HEK293T (cell line): ENCODE results near the gene NFXL1.

ENCODE experiments used
- CTCF ChIA-PET: fragments of 350-600 bp; formaldehyde crosslinking; extraction: SDS; loops from one replicate; lab custom pipeline; 2021; ENCODE audit warnings: antibody characterized with exemption, inconsistent platforms; lab: Yijun Ruan, JAX
- POLR2A ChIA-PET: fragments of 350-600 bp; formaldehyde crosslinking; extraction: SDS; loops from one replicate; lab custom pipeline; 2020; ENCODE audit warnings: antibody characterized with exemption, inconsistent platforms; lab: Yijun Ruan, JAX
- DNase-seq: peaks from one replicate; pipeline ENCODE4 v3.0.0; 2012; ENCODE audit warnings: mixed read lengths; ENCODE audit errors: extremely low spot score
- ARNT ChIP-seq: fragments of 450-650 bp; IDR thresholded peaks from 2 replicates; pipeline ENCODE4 v1.6.1; 2017; ENCODE audit warnings: mild to moderate bottlenecking
- BHLHE40 ChIP-seq: fragments of 450-650 bp; IDR thresholded peaks from 2 replicates; pipeline ENCODE4 v1.6.1; 2016; ENCODE audit warnings: mild to moderate bottlenecking, moderate library complexity, borderline replicate concordance
- CTBP1 ChIP-seq: fragments of 450-650 bp; IDR thresholded peaks from 2 replicates; pipeline ENCODE4 v1.6.1; 2016; ENCODE audit warnings: borderline replicate concordance
- ELF4 ChIP-seq: fragments of 450-650 bp; IDR thresholded peaks from 2 replicates; pipeline ENCODE4 v1.6.1; 2017; ENCODE audit warnings: antibody characterized with exemption
- FOXA1 ChIP-seq: fragments of 450-650 bp; IDR thresholded peaks from 2 replicates; pipeline ENCODE4 v1.6.1; 2016; ENCODE audit warnings: mild to moderate bottlenecking
- FOXK2 ChIP-seq: fragments of 450-650 bp; IDR thresholded peaks from 2 replicates; pipeline ENCODE4 v1.6.1; 2016; ENCODE audit warnings: mild to moderate bottlenecking
- FOXM1 ChIP-seq: fragments of 450-650 bp; IDR thresholded peaks from 2 replicates; pipeline ENCODE4 v1.6.1; 2017; ENCODE audit warnings: mild to moderate bottlenecking, borderline replicate concordance
- HDGF ChIP-seq: fragments of 450-650 bp; IDR thresholded peaks from 2 replicates; pipeline ENCODE4 v1.6.1; 2017; ENCODE audit warnings: antibody characterized with exemption, borderline replicate concordance
- L3MBTL2 ChIP-seq: fragments of 450-650 bp; conservative IDR thresholded peaks from 2 replicates; pipeline ENCODE4 v1.6.1; 2016; ENCODE audit warnings: mild to moderate bottlenecking
- LEF1 ChIP-seq: fragments of 450-650 bp; IDR thresholded peaks from 2 replicates; pipeline ENCODE4 v1.6.1; 2017; ENCODE audit warnings: mild to moderate bottlenecking, borderline replicate concordance
- NFRKB ChIP-seq: fragments of 450-650 bp; IDR thresholded peaks from 2 replicates; pipeline ENCODE4 v1.6.1; 2016; ENCODE audit warnings: mild to moderate bottlenecking, moderate library complexity
- SP1 ChIP-seq: fragments of 450-650 bp; IDR thresholded peaks from 2 replicates; pipeline ENCODE4 v1.6.1; 2017
- SUZ12 ChIP-seq: fragments of 450-650 bp; IDR thresholded peaks from 2 replicates; pipeline ENCODE4 v1.6.1; 2016; ENCODE audit warnings: mild to moderate bottlenecking
- TARDBP ChIP-seq: fragments of 450-650 bp; IDR thresholded peaks from 2 replicates; pipeline ENCODE4 v1.6.1; 2016
- ZNF384 ChIP-seq: fragments of 450-650 bp; IDR thresholded peaks from 2 replicates; pipeline ENCODE4 v1.6.1; 2016
- TF ChIP-seq, protein P1 (sequence below): fragments of 450-650 bp; IDR thresholded peaks from 2 replicates; pipeline ENCODE4 v1.6.1; 2016

NFXL1 gene

DNA sequence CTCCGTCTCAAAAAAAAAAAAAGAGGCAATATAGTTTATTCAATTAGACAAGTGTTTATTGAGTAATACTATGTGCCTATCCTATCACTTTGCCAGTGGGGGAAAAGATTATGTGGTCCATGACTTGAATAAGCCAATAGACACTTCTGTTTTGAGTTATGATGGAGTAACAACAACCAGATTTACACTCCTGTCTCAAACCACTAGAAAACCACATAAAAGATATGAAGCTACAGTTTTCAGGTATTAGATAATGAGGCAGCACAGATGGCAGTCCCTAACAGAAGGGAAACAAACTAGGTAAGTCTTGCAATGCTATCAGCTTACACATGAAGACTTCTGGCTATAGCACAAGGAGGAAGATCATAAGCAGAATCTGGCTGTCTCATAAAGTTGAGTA lies 22.5 kb downstream of the NFXL1 start:
- TF ChIP-seq CTBP1 (no peak), NFRKB (no peak), BHLHE40 (no peak), FOXA1 (no peak), SUZ12 (no peak), ARNT (no peak), HDGF (no peak)
- TF ChIP-seq, protein P1, sequence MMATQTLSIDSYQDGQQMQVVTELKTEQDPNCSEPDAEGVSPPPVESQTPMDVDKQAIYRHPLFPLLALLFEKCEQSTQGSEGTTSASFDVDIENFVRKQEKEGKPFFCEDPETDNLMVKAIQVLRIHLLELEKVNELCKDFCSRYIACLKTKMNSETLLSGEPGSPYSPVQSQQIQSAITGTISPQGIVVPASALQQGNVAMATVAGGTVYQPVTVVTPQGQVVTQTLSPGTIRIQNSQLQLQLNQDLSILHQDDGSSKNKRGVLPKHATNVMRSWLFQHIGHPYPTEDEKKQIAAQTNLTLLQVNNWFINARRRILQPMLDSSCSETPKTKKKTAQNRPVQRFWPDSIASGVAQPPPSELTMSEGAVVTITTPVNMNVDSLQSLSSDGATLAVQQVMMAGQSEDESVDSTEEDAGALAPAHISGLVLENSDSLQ: no peak
- CTCF ChIA-PET: interaction anchor here (0.7 kb wide), 1 partner anchor 168 kb away, joined by 6 read pairs; no protein-coding TSS in a partner anchor
- POLR2A ChIA-PET: interaction anchor here (1.4 kb wide), 1 partner anchor 23 kb away, joined by 3 read pairs; the partner anchor contains the start of gene NFXL1
- no peak for DNase-seq

DNA sequence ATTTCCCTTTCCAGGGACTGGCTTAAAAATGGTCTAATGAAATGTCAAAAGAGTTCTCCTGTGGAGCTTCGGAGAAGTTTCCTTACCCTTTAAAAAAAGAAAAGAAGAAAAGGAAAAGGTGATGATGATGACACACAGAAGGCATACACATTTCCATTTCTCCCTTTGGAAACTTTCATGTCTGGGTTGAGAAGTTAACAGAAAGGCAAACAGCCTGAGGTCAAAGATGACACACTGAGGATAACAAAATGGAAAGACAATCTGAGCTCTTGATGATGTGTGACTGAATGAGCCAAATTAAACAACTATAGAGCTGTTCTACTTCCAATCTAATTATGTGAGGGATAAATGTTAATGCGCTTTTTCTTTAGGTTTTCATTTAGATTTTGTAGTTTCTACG lies 32.2 kb downstream of the NFXL1 start:
- TF ChIP-seq SP1 (no peak), TARDBP (no peak), CTBP1 (no peak), FOXA1 (no peak), FOXM1 (no peak), FOXK2 (no peak), SUZ12 (no peak)
- DNase-seq: no peak
- ChIA-PET POLR2A (interaction anchor here (1.9 kb wide), 1 partner anchor 32 kb away, joined by 4 read pairs; the partner anchor contains the start of gene NFXL1), CTCF (no interaction called here)

DNA sequence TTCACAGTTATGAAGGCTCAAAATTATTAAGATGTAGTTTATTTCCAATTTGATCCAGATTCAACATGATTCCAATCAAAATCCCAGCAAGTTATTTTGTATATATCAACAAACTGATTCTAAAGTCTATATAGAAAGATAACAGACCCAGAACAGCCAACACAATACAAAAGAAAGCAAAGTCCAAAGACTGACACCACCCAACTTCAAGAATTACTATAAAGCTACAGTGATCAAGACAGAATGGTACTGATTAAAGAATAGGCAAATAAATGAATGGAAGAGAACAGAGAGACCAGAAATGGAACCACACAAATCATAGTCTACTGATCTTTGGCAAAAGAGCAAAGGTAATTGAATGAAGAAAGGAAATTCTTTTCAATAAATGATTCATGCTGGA lies 34.9 kb downstream of the NFXL1 start:
- CTCF ChIA-PET: no interaction called here
- no peak for TF ChIP-seq FOXK2
- no peak for TF ChIP-seq TARDBP
- POLR2A ChIA-PET: no interaction called here
- DNase-seq: no peak

DNA sequence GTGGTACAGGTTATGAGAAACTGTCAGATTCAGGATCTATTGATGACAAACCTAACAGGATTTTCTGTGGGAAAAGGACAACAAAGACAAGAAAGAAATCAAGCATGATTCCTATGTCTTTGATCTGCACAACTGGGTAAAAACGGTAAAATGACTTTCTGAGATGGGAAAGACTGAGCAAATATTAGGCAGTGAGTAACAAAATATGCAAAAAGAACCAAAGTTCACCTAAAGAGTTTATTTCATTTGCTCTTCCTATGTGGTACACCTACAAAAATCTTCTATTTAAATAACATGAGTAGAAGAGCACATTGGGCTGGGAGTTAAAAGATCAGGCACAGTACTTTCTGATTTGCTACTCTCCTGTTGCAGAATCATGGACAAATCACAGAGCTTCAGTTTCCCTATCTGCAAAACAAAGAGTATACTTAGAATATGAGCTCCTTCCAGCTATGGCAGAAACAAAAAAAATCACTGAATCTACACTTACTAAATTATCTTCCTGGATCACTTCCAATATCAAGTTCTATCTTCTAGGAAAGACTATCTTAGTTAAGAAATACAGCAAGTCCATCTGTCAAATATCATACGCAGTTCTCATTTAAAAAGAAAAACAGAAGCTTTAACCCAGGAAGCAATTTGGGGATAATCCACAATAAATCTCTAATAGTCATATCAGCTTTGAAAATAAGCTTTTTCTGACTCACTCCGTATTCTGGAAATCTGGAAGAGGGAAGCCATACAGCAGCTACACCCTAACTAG lies 37.4 kb downstream of the NFXL1 start:
- TF ChIP-seq L3MBTL2: no peak
- TF ChIP-seq FOXM1: no peak
- TF ChIP-seq HDGF: no peak
- no peak for TF ChIP-seq SP1
- TF ChIP-seq ARNT: no peak
- no peak for TF ChIP-seq FOXK2
- TF ChIP-seq ELF4: no peak
- TF ChIP-seq TARDBP: no peak
- TF ChIP-seq, protein P1: no peak
- ChIA-PET POLR2A (no interaction called here), CTCF (no interaction called here)
- DNase-seq: no peak

DNA sequence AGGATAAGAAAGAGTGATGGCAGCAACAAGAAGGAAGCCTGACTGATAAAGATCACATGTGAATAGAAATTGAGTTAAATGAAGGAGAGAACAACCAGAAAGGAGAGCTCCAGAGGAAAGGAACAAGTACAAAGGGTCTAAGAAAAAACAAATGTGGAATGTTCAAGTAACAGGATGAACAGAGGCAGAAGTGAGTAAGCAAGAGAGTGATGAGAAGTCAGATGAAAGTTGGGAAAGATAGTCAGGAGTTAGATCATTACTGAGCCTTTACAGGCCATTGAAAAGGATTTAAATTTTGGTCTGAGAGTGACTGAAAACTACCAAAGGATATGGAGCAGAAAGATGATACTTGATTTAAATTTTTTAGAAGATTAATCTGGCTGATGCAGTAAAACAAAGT lies 38.1 kb downstream of the NFXL1 start:
- TF ChIP-seq HDGF (no peak), CTBP1 (no peak), ELF4 (no peak), SP1 (no peak), FOXA1 (no peak), ZNF384 (no peak), SUZ12 (no peak), NFRKB (no peak), BHLHE40 (no peak), LEF1 (no peak), L3MBTL2 (no peak), FOXK2 (no peak), ARNT (no peak), FOXM1 (no peak), TARDBP (no peak)
- TF ChIP-seq, protein P1: no peak
- POLR2A ChIA-PET: no interaction called here
- CTCF ChIA-PET: no interaction called here
- no peak for DNase-seq

DNA sequence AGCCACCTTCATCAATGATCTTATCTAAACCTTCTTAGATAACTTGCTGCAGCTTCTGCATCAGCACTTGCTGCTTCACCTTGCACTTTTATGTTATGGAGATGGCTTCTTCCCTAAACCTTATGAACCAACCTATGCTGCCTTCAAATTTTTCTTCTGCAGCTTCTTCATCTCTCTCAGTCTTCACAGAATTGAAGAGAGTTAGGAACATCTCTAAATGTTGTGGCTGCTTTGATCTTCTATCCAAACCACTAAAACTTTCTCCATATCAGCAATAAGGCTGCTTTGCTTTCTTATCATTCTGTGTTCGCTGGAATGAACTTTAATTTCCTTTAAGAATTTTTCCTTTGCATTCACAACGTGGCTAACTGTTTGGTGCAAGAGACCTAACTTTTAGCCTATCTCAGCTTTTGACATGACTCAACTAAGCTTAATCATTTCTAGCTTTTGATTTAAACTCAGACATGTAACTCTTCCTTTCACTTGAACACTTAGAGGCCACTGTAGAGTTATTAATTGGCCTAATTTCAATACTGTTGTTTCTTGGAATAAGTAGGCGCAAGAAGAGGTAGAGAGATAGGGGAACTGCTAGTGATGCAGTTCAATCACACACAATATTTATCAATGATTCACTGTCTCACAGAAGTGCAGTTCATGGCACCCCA lies 40.4 kb downstream of the NFXL1 start:
- CTCF ChIA-PET: no interaction called here
- TF ChIP-seq CTBP1: no peak
- TF ChIP-seq L3MBTL2: no peak
- TF ChIP-seq SP1: no peak
- no peak for TF ChIP-seq ARNT
- TF ChIP-seq HDGF: no peak
- no peak for TF ChIP-seq LEF1
- TF ChIP-seq ZNF384: no peak
- TF ChIP-seq, protein P1: no peak
- no peak for TF ChIP-seq FOXK2
- no peak for DNase-seq
- POLR2A ChIA-PET: no interaction called here
